Liver (tissue), 9 donors: Measurements from ENCODE around the gene FBXO21. TPM values are rescaled to one million over a fixed set of nuclear protein-coding genes. Genes with fewer than 3 reads are reported as not detected.

Experiments
- DNase-seq: peaks from one replicate; pipeline ENCODE4 v3.0.0-alpha.2; 2017; ENCODE audit warnings: low spot score
- H3K27ac ChIP-seq, 2 donors: one replicate each; pipeline ENCODE4 v1.7.0; 2013; ENCODE audit warnings: inconsistent platforms in 2 of 2, low read length in 2 of 2, control low read depth in 1 of 2, low read depth in 1 of 2, mild to moderate bottlenecking in 1 of 2
- H3K27me3 ChIP-seq, 4 donors: one replicate each; pipeline versions ENCODE4 v1.6.1 to v1.7.0; 2013; ENCODE audit warnings: low read length in 3 of 4, inconsistent platforms in 1 of 4, mild to moderate bottlenecking in 1 of 4, moderate library complexity in 1 of 4; ENCODE audit not compliant: control insufficient read depth in 4 of 4, insufficient read depth in 4 of 4
- H3K36me3 ChIP-seq, 4 donors: one replicate each; pipeline versions ENCODE4 v1.6.1 to v1.7.0; 2013; ENCODE audit warnings: low read length in 3 of 4, mild to moderate bottlenecking in 3 of 4, low read depth in 1 of 4, moderate library complexity in 1 of 4; ENCODE audit not compliant: control insufficient read depth in 4 of 4, insufficient read depth in 3 of 4
- H3K4me1 ChIP-seq, 4 donors: one replicate each; pipeline versions ENCODE4 v1.6.1 to v1.7.0; 2013; ENCODE audit warnings: low read length in 3 of 4, mild to moderate bottlenecking in 3 of 4, moderate library complexity in 1 of 4; ENCODE audit not compliant: control insufficient read depth in 4 of 4, insufficient read depth in 4 of 4
- H3K4me3 ChIP-seq, 3 donors: one replicate each; pipeline versions ENCODE4 v1.6.1 to v1.7.0; 2013; ENCODE audit warnings: low read length in 3 of 3, control low read depth in 1 of 3, low read depth in 1 of 3, mild to moderate bottlenecking in 1 of 3
- H3K9ac ChIP-seq, 2 donors: one replicate each; pipeline ENCODE4 v1.7.0; 2013; ENCODE audit warnings: low read length in 2 of 2, mild to moderate bottlenecking in 2 of 2, moderate library complexity in 2 of 2, control low read depth in 1 of 2, low read depth in 1 of 2
- H3K9me3 ChIP-seq, 4 donors: one replicate each; pipeline versions ENCODE4 v1.6.1 to v1.7.0; 2013; ENCODE audit warnings: low read length in 3 of 4; ENCODE audit not compliant: control insufficient read depth in 4 of 4
- CTCF ChIP-seq: fragments of 150-350 bp; IDR thresholded peaks from 2 replicates; pipeline ENCODE4 v1.5.1; 2017; ENCODE audit warnings: improper control_type of control experiment, low read depth, low read length; ENCODE audit not compliant: missing input control
- EGR1 ChIP-seq, 2 donors: IDR thresholded peaks; 2 replicates each; pipeline ENCODE4 v1.6.1; 2016 to 2018; ENCODE audit warnings: antibody characterized with exemption in 2 of 2, low read depth in 2 of 2
- FOXA2 ChIP-seq: IDR thresholded peaks from 2 replicates; pipeline ENCODE4 v1.6.1; 2016; ENCODE audit warnings: antibody characterized with exemption
- GABPA ChIP-seq, 2 donors: IDR thresholded peaks in 1 of 2; conservative IDR thresholded peaks in 1 of 2; 2 replicates each; pipeline ENCODE4 v1.6.1; 2016; ENCODE audit warnings: antibody characterized with exemption in 2 of 2, mild to moderate bottlenecking in 1 of 2, moderate library complexity in 1 of 2
- HNF4A ChIP-seq, 2 donors: conservative IDR thresholded peaks; 2 replicates each; pipeline ENCODE4 v1.6.1; 2016; ENCODE audit warnings: antibody characterized with exemption in 2 of 2, mild to moderate bottlenecking in 2 of 2
- HNF4G ChIP-seq: IDR thresholded peaks from 2 replicates; pipeline ENCODE4 v1.6.1; 2016; ENCODE audit warnings: antibody characterized with exemption
- MAX ChIP-seq: IDR thresholded peaks from 2 replicates; pipeline ENCODE4 v1.6.1; 2016; ENCODE audit warnings: antibody characterized with exemption
- NR2F2 ChIP-seq: IDR thresholded peaks from 2 replicates; pipeline ENCODE4 v1.6.1; 2016; ENCODE audit warnings: antibody characterized with exemption
- RAD21 ChIP-seq, 2 donors: IDR thresholded peaks; 2 replicates each; pipeline ENCODE4 v1.6.1; 2016; ENCODE audit warnings: antibody characterized with exemption in 2 of 2, mild to moderate bottlenecking in 2 of 2
- REST ChIP-seq: IDR thresholded peaks from 2 replicates; pipeline ENCODE4 v1.6.1; 2016; ENCODE audit warnings: antibody characterized with exemption, mild to moderate bottlenecking
- RXRA ChIP-seq, 2 donors: IDR thresholded peaks; 2 replicates each; pipeline ENCODE4 v1.6.1; 2017 to 2018; ENCODE audit warnings: antibody characterized with exemption in 2 of 2, mild to moderate bottlenecking in 1 of 2
- SP1 ChIP-seq: IDR thresholded peaks from 2 replicates; pipeline ENCODE4 v1.6.1; 2018; ENCODE audit warnings: antibody characterized with exemption, mild to moderate bottlenecking
- TAF1 ChIP-seq: conservative IDR thresholded peaks from 2 replicates; pipeline ENCODE4 v1.6.1; 2016; ENCODE audit warnings: antibody characterized with exemption, mild to moderate bottlenecking
- ZBTB33 ChIP-seq: IDR thresholded peaks from 2 replicates; pipeline ENCODE4 v1.6.1; 2016; ENCODE audit warnings: antibody characterized with exemption
- WGBS: extraction: QIAGEN DNeasy Blood & Tissue Kit; methylation state at CpG from one replicate; pipeline ENCODE4 v1.1.7; 2013; 5-methylcytosine and 5-hydroxymethylcytosine counted together
- polyA plus RNA-seq, 2 donors: library from polyadenylated mRNA; stranded (reverse) in 1 of 2; unstranded in 1 of 2; fragments of 200-250 nt in 1 of 2; fragments of >200 nt in 1 of 2; fragmentation: Nextera tagmentation in 1 of 2; extraction: Ambion mirVana in 1 of 2; gene quantifications; one replicate each; pipeline versions ENCODE4 v1.2.1 to v1.2.3, GENCODE V29; 2013 to 2015
- total RNA-seq, 2 donors: library from RNA; depleted of rRNA; stranded (reverse); fragments of >200 nt; gene quantifications; one replicate each; pipeline ENCODE4 v1.2.3, GENCODE V29; 2014
- donor health status: healthy.
- donor health status: healthy.
- donor health status: healthy.
- donor health status: healthy.
- donor health status: healthy.

The FBXO21 gene
- total and polyA plus RNA-seq, 4 donors, result 12.9 to 54.4 (median 21.1) TPM

- TF ChIP-seq HNF4A (conservative IDR thresholded peaks at IDR 0.05), result no peak
- TF ChIP-seq EGR1 (IDR thresholded peaks at IDR 0.05; ENCODE audit: low read depth in 2 of 2), result no peak
- no peak for TF ChIP-seq SP1
These were observed 55.5 kb downstream of the FBXO21 start (continued) for GRCh38 chr12:117134721-117135120.

GRCh38 chr12:117134059-117134458 lies 56.2 kb downstream of the FBXO21 start:
- no peaks in the 10 kb centered on the region for H3K36me3 ChIP-seq
- TF ChIP-seq TAF1, result no peak

GRCh38 chr12:117130801-117131200 lies 59.5 kb downstream of the FBXO21 start:
- Histone ChIP-seq H3K4me1 (no peaks in the 10 kb centered on the region), H3K9me3 (no peaks in the 10 kb centered on the region), H3K4me3 (no peak overlapping the region), H3K27me3 (no peaks in the 10 kb centered on the region), H3K27ac (no peak overlapping the region), H3K36me3 (no peaks in the 10 kb centered on the region), H3K9ac (no peak overlapping the region)
- WGBS, result 82% methylated on average over 7 of the region's 7 CpGs
- no peak for TF ChIP-seq RXRA (IDR thresholded peaks at IDR 0.05)
- no peak for TF ChIP-seq FOXA2
- no peak for DNase-seq

More at GRCh38 chr12:117134059-117134458, 56.2 kb downstream of the FBXO21 start:
- Histone ChIP-seq H3K27me3 (no peaks in the 10 kb centered on the region), H3K27ac (no peak overlapping the region), H3K4me3 (no peak overlapping the region), H3K9ac (no peak overlapping the region), H3K4me1 (no peaks in the 10 kb centered on the region), H3K9me3 (no peaks in the 10 kb centered on the region)
- DNase-seq, result no peak
- 70% methylated on average over 10 of the region's 10 CpGs for WGBS

GRCh38 chr12:117129391-117129790 lies 60.9 kb downstream of the FBXO21 start:
- Histone ChIP-seq H3K4me1 (no peaks in the 10 kb centered on the region), H3K27me3 (no peaks in the 10 kb centered on the region), H3K4me3 (no peak overlapping the region), H3K36me3 (no peaks in the 10 kb centered on the region), H3K9me3 (no peaks in the 10 kb centered on the region), H3K27ac (no peak overlapping the region), H3K9ac (no peak overlapping the region)
- WGBS, result 91% methylated on average over 5 of the region's 5 CpGs
- TF ChIP-seq REST (no peak), GABPA (IDR thresholded peaks at IDR 0.05 in 1 of 2, conservative IDR thresholded peaks at IDR 0.05 in 1 of 2) (no peak), EGR1 (IDR thresholded peaks at IDR 0.05; ENCODE audit: low read depth in 2 of 2) (no peak), HNF4A (conservative IDR thresholded peaks at IDR 0.05) (no peak), CTCF (no peak), RAD21 (IDR thresholded peaks at IDR 0.05) (no peak), HNF4G (no peak), ZBTB33 (no peak), NR2F2 (no peak), MAX (no peak)
- no peak for DNase-seq
